Peyer's patch (tissue), 4 donors: Measurements from ENCODE around the gene CSRNP2.

Source experiments
- CTCF ChIP-seq, 6 experiments: fragments of 450-650 bp in 4 of 6; fragments of 200-600 bp in 2 of 6; sonication (generic) in 1 of 6; IDR thresholded peaks; one replicate each; pipeline ENCODE4 v1.5.1; 2017 to 2019; ENCODE audit warnings: antibody characterized with exemption in 6 of 6, mild to moderate bottlenecking in 3 of 6, moderate library complexity in 1 of 6
- POLR2A ChIP-seq, 2 donors: fragments of 450-650 bp; IDR thresholded peaks; one replicate each; pipeline ENCODE4 v1.5.1; 2017; ENCODE audit warnings: antibody characterized with exemption in 2 of 2, mild to moderate bottlenecking in 2 of 2, moderate library complexity in 2 of 2

GRCh38 chr12:51013441-51013840 is 70.0 kb downstream of the CSRNP2 start:
- no peak for TF ChIP-seq CTCF (IDR thresholded peaks at IDR 0.05)
- no peak for TF ChIP-seq POLR2A (IDR thresholded peaks at IDR 0.05)
